COLO668 (cell line): ENCODE data around the gene UPB1.
"Not testable (repeated sequence)": the region's sequence is repeated elsewhere in the genome, so short reads cannot be mapped to it uniquely, and the experiment has no call there.

Source experiments
- DNase-seq: peaks from one replicate; lab custom pipeline; 2025; ENCODE audit not compliant: unreplicated experiment; lab: John Stamatoyannopoulos, UW

Gene UPB1

GRCh38 chr22:24529898-24530297 is 34.8 kb downstream of the UPB1 start:
- DNase-seq = no peak

GRCh38 chr22:24530968-24531367 is 35.8 kb downstream of the UPB1 start:
- DNase-seq = not testable (repeated sequence)

- DNase-seq = no peak
These were observed 36.9 kb downstream of the UPB1 start for GRCh38 chr22:24532075-24532474.

- DNase-seq = no peak
These were observed 40.2 kb downstream of the UPB1 start for GRCh38 chr22:24535348-24535747.

- no peak for DNase-seq
These were observed 41.0 kb downstream of the UPB1 start for GRCh38 chr22:24536089-24536488.

- no peak for DNase-seq
These were observed 45.3 kb downstream of the UPB1 start for GRCh38 chr22:24540470-24540869.

GRCh38 chr22:24541681-24542515 is 46.8 kb downstream of the UPB1 start:
- DNase-seq = no peak

- DNase-seq = no peak
These were observed 47.5 kb downstream of the UPB1 start for GRCh38 chr22:24542641-24543040.

- no peak for DNase-seq
These were observed 48.1 kb downstream of the UPB1 start for GRCh38 chr22:24543185-24543601.

- no peak for DNase-seq
These were observed 48.6 kb downstream of the UPB1 start for GRCh38 chr22:24543679-24544243.

GRCh38 chr22:24548812-24549211 is 53.7 kb downstream of the UPB1 start:
- no peak for DNase-seq

- no peak for DNase-seq
These were observed 55.1 kb downstream of the UPB1 start for GRCh38 chr22:24550028-24550901.

- DNase-seq = no peak
These were observed 55.8 kb downstream of the UPB1 start for GRCh38 chr22:24550902-24551435.

GRCh38 chr22:24552503-24553286 is 57.6 kb downstream of the UPB1 start:
- not testable (repeated sequence) for DNase-seq

GRCh38 chr22:24553597-24554312 is 58.6 kb downstream of the UPB1 start:
- DNase-seq = peak; percentile 33

GRCh38 chr22:24554313-24555164 is 59.4 kb downstream of the UPB1 start, which contains the start of gene GUCD1:
GUCD1 (minus strand) TSS chr22:24555138; CDS start chr22:24554991, 147 bp downstream.
- peak; percentile 23 for DNase-seq

GRCh38 chr22:24555165-24556039 is 60.3 kb downstream of the UPB1 start, which contains the start of gene SNRPD3:
SNRPD3 (plus strand) TSS chr22:24555999; CDS start chr22:24557675, 1,676 bp downstream.
- peak; percentile 99 for DNase-seq

GRCh38 chr22:24559471-24559870 is 64.3 kb downstream of the UPB1 start:
- DNase-seq = no peak
